ENCODE results near the gene ODF2. TPM values are rescaled to one million over a fixed set of nuclear protein-coding genes. Genes with fewer than 3 reads are reported as not detected.
"Not testable (repeated sequence)": the region's sequence is repeated elsewhere in the genome, so short reads cannot be mapped to it uniquely, and the experiment has no call there.

ODF2 gene
- polyA plus RNA-seq, 1 experiment, result 16.8 TPM

DNA sequence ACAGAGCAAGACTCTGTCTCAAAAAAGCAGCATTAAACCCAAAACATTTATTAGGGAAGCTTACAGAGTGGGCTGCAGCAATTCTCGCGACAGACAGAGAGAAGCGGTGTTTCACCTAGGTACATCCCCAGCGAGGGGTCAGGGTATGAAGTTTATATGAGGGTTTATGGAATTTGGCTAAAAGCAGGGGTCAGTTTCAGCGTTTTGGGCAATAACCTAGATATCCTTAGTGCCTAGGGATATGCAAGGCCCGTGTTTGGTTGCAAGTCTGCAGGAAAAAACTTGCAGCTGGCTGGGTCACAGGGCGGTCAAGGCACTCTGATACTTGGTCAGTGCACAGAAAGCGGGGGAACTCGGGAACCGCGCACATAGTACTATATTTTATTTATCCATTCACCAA is 48.1 kb downstream of the ODF2 start:
- POLR2A ChIA-PET, result no interaction called here

DNA sequence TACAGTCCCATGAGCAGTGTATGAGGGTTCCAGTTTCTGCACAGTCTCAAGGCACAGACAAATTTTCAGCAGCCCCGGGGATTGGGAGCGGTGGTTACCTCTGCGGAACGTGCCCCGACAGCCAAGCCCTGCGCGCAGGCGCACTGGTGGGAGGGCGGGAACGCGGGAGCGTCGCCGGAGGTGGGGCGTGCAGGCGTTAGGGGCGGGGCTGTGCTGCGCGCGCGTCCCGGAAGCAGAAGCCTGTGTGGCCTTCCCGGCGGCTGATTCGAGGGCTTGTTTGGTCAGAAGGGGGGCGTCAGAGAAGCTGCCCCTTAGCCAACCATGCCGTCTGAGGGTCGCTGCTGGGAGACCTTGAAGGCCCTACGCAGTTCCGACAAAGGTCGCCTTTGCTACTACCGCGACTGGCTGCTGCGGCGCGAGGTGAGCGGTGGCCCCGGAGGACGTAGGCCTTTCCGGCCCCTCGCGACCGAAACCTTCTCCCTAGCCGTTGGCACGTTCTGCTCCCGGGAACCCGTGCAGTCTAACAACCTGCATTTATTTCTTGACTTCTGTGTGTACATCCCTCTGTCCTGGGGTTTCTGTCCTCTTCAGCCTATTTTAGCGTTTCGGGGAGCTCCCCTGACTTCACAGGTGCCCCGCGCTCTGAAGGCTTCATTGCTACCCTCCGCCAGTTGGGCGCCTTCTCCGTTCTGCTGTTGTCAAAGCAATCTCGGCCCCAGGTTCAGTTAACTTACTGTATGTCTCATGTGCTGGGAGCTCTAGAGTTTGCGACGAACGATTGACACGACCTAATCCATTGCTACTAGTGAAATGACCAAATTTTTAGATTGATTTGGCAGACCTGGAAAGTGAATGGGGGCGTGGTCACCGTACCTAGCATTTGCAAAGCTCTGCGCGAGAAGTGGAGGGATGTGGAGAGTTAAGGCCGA is 48.9 kb downstream of the ODF2 start, which contains the start of gene GLE1:
GLE1 (plus strand) TSS at position 235 of the 929 bp plus-strand sequence; CDS start at position 322, 87 bp downstream.
- TF ChIP-seq, protein P1, sequence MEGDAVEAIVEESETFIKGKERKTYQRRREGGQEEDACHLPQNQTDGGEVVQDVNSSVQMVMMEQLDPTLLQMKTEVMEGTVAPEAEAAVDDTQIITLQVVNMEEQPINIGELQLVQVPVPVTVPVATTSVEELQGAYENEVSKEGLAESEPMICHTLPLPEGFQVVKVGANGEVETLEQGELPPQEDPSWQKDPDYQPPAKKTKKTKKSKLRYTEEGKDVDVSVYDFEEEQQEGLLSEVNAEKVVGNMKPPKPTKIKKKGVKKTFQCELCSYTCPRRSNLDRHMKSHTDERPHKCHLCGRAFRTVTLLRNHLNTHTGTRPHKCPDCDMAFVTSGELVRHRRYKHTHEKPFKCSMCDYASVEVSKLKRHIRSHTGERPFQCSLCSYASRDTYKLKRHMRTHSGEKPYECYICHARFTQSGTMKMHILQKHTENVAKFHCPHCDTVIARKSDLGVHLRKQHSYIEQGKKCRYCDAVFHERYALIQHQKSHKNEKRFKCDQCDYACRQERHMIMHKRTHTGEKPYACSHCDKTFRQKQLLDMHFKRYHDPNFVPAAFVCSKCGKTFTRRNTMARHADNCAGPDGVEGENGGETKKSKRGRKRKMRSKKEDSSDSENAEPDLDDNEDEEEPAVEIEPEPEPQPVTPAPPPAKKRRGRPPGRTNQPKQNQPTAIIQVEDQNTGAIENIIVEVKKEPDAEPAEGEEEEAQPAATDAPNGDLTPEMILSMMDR (IDR thresholded peaks at IDR 0.05; ENCODE audit: low read depth, low read length), result no peak
- peak within 1 kb of the TSS; percentile 52 for H3K27ac ChIP-seq (ENCODE audit: low read depth, low read length)
- ChIA-PET POLR2A (interaction anchor here (0.9 to 1.6 kb wide), 5 partner anchors 11 to 50 kb away, joined by 3 to 6 read pairs (median 3); no protein-coding TSS in a partner anchor), CTCF (interaction anchor here (0.6 to 1.8 kb wide), 3 partner anchors 66 to 271 kb away, joined by 3 to 6 read pairs (median 4); no protein-coding TSS in a partner anchor)
- H3K9me3 ChIP-seq (ENCODE audit: control insufficient read depth, insufficient read depth, low read length), result no peaks in the 10 kb centered on the region; the same call in 1 of the 2 replicates
- peak; percentile 71 for DNase-seq (ENCODE audit: low read depth, low spot score)
- peak within 1 kb of the TSS; percentile 99 for H3K4me3 ChIP-seq (ENCODE audit: low read depth, low read length)
- H3K27me3 ChIP-seq (ENCODE audit: control insufficient read depth, insufficient read depth, low read length), result no peaks in the 10 kb centered on the region

More for the DNA sequence above, 48.1 kb downstream of the ODF2 start:
- Histone ChIP-seq H3K27me3 (ENCODE audit: control insufficient read depth, insufficient read depth, low read length) (no peaks in the 10 kb centered on the region), H3K9me3 (ENCODE audit: control insufficient read depth, insufficient read depth, low read length) (no peaks in the 10 kb centered on the region; the same call in 1 of the 2 replicates), H3K27ac (ENCODE audit: low read depth, low read length) (peak overlapping the region; percentile 31), H3K4me3 (ENCODE audit: low read depth, low read length) (peak overlapping the region; percentile 99)
- CTCF ChIA-PET, result interaction anchor here (1.2 kb wide), 1 partner anchor 65 kb away, joined by 3 read pairs; no protein-coding TSS in a partner anchor
- TF ChIP-seq, protein P1 (IDR thresholded peaks at IDR 0.05; ENCODE audit: low read depth, low read length), result no peak
- no peak for DNase-seq (ENCODE audit: low read depth, low spot score)

DNA sequence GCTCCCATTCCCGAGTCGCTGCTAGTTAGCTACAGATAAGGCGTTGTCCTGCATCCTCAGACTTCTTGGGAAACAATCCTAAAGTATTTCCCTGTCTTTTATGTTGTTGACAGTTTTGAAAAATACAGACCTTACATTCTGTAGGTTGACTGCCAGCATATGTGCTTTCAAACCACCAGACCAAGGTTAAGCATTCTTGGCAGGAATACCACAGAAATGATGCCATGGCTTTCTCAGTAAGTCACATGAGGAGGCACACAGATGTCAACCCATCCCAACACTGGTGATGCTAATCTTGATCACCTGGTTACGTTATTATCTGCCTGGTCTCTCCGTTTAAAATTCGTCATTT is 49.6 kb downstream of the ODF2 start:
- TF ChIP-seq, protein P1 (IDR thresholded peaks at IDR 0.05; ENCODE audit: low read depth, low read length), result no peak
- ChIA-PET CTCF (interaction anchor here (1.8 kb wide), 1 partner anchor 67 kb away, joined by 6 read pairs; no protein-coding TSS in a partner anchor), POLR2A (interaction anchor here (0.9 to 1.6 kb wide), 5 partner anchors 10 to 49 kb away, joined by 3 to 6 read pairs (median 3); no protein-coding TSS in a partner anchor)
- Histone ChIP-seq H3K4me3 (ENCODE audit: low read depth, low read length) (peak overlapping the region; percentile 99), H3K27ac (ENCODE audit: low read depth, low read length) (no peak overlapping the region), H3K27me3 (ENCODE audit: control insufficient read depth, insufficient read depth, low read length) (no peaks in the 10 kb centered on the region), H3K9me3 (ENCODE audit: control insufficient read depth, insufficient read depth, low read length) (no peaks in the 10 kb centered on the region; the same call in 1 of the 2 replicates)
- no peak for DNase-seq (ENCODE audit: low read depth, low spot score)

DNA sequence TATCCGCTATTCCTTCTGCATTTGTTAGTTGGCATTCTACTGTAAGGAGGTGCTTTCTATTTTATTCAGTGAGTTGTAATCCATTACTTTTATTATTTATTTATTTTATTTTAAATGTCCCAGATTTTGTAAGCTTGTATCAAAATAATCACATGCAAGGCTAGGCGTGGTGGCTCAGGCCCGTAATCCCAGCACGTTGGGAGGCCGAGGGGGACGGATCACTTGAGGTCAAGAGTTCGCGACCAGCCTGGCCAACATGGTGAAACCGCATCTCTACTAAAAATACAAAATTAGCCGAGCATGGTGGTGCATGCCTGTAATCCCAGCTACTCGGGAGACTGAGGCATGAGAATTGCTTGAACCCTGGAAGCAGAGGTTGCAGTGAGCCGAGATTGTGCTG is 50.1 kb downstream of the ODF2 start:
- H3K27ac ChIP-seq (ENCODE audit: low read depth, low read length); H3K27me3 ChIP-seq (ENCODE audit: control insufficient read depth, insufficient read depth, low read length); POLR2A ChIA-PET; H3K9me3 ChIP-seq (ENCODE audit: control insufficient read depth, insufficient read depth, low read length); H3K4me3 ChIP-seq (ENCODE audit: low read depth, low read length); DNase-seq (ENCODE audit: low read depth, low spot score): not testable (repeated sequence)
- CTCF ChIA-PET, result interaction anchor here (0.6 to 1.8 kb wide), 2 partner anchors 67 to 101 kb away, joined by 4 to 6 read pairs; no protein-coding TSS in a partner anchor

DNA sequence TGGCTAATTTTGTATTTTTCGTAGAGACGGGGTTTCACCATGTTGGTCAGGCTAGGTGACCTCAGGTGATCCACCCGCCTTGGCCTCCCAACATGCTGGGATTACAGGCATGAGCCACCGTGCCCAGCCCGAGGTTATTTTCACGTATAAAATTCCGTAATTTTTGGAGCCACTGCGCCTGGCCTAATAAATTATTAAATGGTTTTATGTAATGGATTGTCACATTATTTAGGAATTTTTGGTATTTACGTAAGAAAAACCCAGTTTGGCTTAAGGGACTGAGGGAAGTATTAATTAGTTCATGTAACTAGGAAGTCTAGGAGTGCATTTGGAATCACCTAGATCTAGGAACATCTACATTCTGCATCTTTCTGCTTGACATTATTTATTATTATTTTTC is 57.0 kb downstream of the ODF2 start:
- POLR2A ChIA-PET, result interaction anchor here (0.7 kb wide), 1 partner anchor 37 kb away, joined by 3 read pairs; no protein-coding TSS in a partner anchor
- TF ChIP-seq, protein P1 (IDR thresholded peaks at IDR 0.05; ENCODE audit: low read depth, low read length), result no peak
- DNase-seq (ENCODE audit: low read depth, low spot score), result no peak
- Histone ChIP-seq H3K9me3 (ENCODE audit: control insufficient read depth, insufficient read depth, low read length) (no peaks in the 10 kb centered on the region), H3K27ac (ENCODE audit: low read depth, low read length) (no peak overlapping the region), H3K27me3 (ENCODE audit: control insufficient read depth, insufficient read depth, low read length) (no peaks in the 10 kb centered on the region), H3K4me3 (ENCODE audit: low read depth, low read length) (no peak overlapping the region)
- CTCF ChIA-PET, result no interaction called here

Data from AG04450 (cell line).